Measurements from ENCODE around the gene GPR153. TPM values are rescaled to one million over a fixed set of nuclear protein-coding genes. Genes with fewer than 3 reads are reported as not detected.

GPR153 gene
- total and polyA plus RNA-seq, 2 of the 13 experiments (the other 11 are each of a cell fraction or from before 2014, with no cell fraction given) = 0.22 to 0.31 TPM

DNA sequence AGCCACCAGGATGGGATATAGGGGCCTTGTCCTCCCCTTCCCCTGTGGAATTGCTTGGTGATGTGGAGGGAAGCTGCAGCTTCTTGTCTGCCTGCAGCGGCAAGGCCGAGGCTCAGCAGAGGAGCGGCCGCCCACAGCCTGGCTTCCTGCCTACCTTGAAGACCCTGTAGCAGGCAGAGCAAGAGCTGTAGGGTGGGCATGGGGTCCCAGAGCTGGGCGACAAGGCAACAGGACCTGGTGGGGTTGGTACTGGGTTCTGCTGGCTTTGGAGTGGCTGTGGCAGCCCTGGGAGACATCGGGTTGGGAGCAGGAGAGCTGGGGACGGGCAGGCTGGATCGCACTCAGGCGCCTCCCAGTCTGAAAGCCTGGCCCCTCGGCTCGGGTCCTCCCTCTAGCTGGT, 5.7 kb upstream of the GPR153 start:
- Histone ChIP-seq H2AFZ (ENCODE audit: low read length) (no peak overlapping the region), H3K79me2 (ENCODE audit: insufficient read depth, low read length) (no peaks in the 10 kb centered on the region), H3K9me3 (ENCODE audit: low read length) (no peaks in the 10 kb centered on the region), H3K27me3 (ENCODE audit: control insufficient read depth in 1 of 2, insufficient read depth in 2 of 2, low read length in 2 of 2) (peaks cover 0 to under 1% of the 10 kb centered on the region in 2 experiments; a peak in 2 of 5 replicates), H4K20me1 (ENCODE audit: insufficient read depth, low read length) (no peaks in the 10 kb centered on the region), H3K27ac (ENCODE audit: extremely low read length, insufficient read depth, low read length) (no peak overlapping the region), H3K4me3 (replicated peaks in 1 of 3; ENCODE audit: insufficient read depth in 1 of 3, low read depth in 2 of 3, low read length in 3 of 3) (no peak overlapping the region), H3K36me3 (replicated peaks in 1 of 2; ENCODE audit: control insufficient read depth in 1 of 2, insufficient read depth in 2 of 2, low read length in 2 of 2) (no peaks in the 10 kb centered on the region), H3K4me1 (ENCODE audit: insufficient read depth, low read length) (peaks cover 11% of the 10 kb centered on the region), H3K9ac (ENCODE audit: insufficient read depth, low read depth, low read length) (no peak overlapping the region), H3K4me2 (ENCODE audit: low read depth, low read length) (no peak overlapping the region)
- TF ChIP-seq ZNF274 (CRISPR knock-in tag; IDR thresholded peaks at IDR 0.05) = no peak
- TF ChIP-seq, protein P1, sequence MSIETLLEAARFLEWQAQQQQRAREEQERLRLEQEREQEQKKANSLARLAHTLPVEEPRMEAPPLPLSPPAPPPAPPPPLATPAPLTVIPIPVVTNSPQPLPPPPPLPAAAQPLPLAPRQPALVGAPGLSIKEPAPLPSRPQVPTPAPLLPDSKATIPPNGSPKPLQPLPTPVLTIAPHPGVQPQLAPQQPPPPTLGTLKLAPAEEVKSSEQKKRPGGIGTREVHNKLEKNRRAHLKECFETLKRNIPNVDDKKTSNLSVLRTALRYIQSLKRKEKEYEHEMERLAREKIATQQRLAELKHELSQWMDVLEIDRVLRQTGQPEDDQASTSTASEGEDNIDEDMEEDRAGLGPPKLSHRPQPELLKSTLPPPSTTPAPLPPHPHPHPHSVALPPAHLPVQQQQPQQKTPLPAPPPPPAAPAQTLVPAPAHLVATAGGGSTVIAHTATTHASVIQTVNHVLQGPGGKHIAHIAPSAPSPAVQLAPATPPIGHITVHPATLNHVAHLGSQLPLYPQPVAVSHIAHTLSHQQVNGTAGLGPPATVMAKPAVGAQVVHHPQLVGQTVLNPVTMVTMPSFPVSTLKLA (IDR thresholded peaks at IDR 0.05) = no peak
- TF ChIP-seq ZC3H13 (CRISPR knock-in tag; IDR thresholded peaks at IDR 0.05) = no peak
- no peak for TF ChIP-seq ZNF317 (CRISPR knock-in tag; IDR thresholded peaks at IDR 0.05)
- in situ Hi-C loops (cut with HindIII; ENCODE audit: extremely low pct_ligation_motif_present, low pct_unique_long_range_greater_than_20kb) = no loop called here
- FAIRE-seq = no peak
- no peak for DNase-seq (ENCODE audit: low spot score)
- ChIA-PET POLR2A (no interaction called here), CTCF (ENCODE audit: low intra/inter-chr PET ratio, low total read pairs) (no interaction called here)
- no peak for ATAC-seq
- no TSS peak for BruUV-seq (replicated peaks)
- intact Hi-C loops (cut with micrococcal nuclease; ENCODE audit: unreplicated experiment) = no loop called here
- 91% methylated on average over 10 of the region's 11 CpGs for WGBS (ENCODE audit: low lambda C conversion rate)

DNA sequence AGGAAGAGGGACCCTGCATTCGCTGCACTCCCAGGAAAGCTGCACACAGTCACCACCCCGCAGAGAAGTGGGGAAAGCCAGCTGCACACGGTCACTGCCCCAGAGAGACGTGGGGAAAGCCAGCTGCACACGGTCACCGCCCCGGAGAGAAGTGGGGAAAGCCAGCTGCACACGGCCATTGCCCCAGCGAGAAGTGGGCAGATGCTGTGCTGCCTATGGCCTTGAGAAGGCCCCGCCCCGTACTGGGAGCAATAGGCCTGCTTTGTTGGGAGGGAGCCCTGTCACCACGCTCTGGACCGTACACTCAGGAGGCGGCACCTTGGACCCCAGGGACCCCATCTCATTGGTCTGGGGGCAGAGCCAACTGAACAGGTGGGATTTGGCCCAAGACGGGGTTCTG, 4.3 kb upstream of the GPR153 start:
- Histone ChIP-seq H3K9me3 (ENCODE audit: low read length) (no peaks in the 10 kb centered on the region), H2AFZ (ENCODE audit: low read length) (no peak overlapping the region), H3K27ac (ENCODE audit: extremely low read length, insufficient read depth, low read length) (no peak overlapping the region), H4K20me1 (ENCODE audit: insufficient read depth, low read length) (no peaks in the 10 kb centered on the region), H3K9ac (ENCODE audit: insufficient read depth, low read depth, low read length) (no peak overlapping the region), H3K4me1 (ENCODE audit: insufficient read depth, low read length) (peaks cover 17% of the 10 kb centered on the region), H3K27me3 (ENCODE audit: control insufficient read depth in 1 of 2, insufficient read depth in 2 of 2, low read length in 2 of 2) (peaks cover 0 to 4% of the 10 kb centered on the region in 2 experiments; a peak in 3 of 5 replicates), H3K36me3 (replicated peaks in 1 of 2; ENCODE audit: control insufficient read depth in 1 of 2, insufficient read depth in 2 of 2, low read length in 2 of 2) (no peaks in the 10 kb centered on the region), H3K4me3 (replicated peaks in 1 of 3; ENCODE audit: insufficient read depth in 1 of 3, low read depth in 2 of 3, low read length in 3 of 3) (no peak overlapping the region), H3K4me2 (ENCODE audit: low read depth, low read length) (no peak overlapping the region), H3K79me2 (ENCODE audit: insufficient read depth, low read length) (no peaks in the 10 kb centered on the region)
- ATAC-seq (peak; percentile 60), DNase-seq (ENCODE audit: low spot score) (peak; percentile 23), FAIRE-seq (no peak)
- in situ Hi-C loops (cut with HindIII; ENCODE audit: extremely low pct_ligation_motif_present, low pct_unique_long_range_greater_than_20kb) (no loop called here), intact Hi-C loops (cut with micrococcal nuclease; ENCODE audit: unreplicated experiment) (no loop called here)
- 60% methylated on average over 9 of the region's 15 CpGs for WGBS (ENCODE audit: low lambda C conversion rate)
- no peak for TF ChIP-seq ZBTB7A (CRISPR knock-in tag; IDR thresholded peaks at IDR 0.05)
- TF ChIP-seq SP5 (CRISPR knock-in tag; IDR thresholded peaks at IDR 0.05; ENCODE audit: borderline replicate concordance, low read depth) = 0 out of 2 replicates have a peak, but pooled peaks have one; percentile 24
- TF ChIP-seq, protein P2, sequence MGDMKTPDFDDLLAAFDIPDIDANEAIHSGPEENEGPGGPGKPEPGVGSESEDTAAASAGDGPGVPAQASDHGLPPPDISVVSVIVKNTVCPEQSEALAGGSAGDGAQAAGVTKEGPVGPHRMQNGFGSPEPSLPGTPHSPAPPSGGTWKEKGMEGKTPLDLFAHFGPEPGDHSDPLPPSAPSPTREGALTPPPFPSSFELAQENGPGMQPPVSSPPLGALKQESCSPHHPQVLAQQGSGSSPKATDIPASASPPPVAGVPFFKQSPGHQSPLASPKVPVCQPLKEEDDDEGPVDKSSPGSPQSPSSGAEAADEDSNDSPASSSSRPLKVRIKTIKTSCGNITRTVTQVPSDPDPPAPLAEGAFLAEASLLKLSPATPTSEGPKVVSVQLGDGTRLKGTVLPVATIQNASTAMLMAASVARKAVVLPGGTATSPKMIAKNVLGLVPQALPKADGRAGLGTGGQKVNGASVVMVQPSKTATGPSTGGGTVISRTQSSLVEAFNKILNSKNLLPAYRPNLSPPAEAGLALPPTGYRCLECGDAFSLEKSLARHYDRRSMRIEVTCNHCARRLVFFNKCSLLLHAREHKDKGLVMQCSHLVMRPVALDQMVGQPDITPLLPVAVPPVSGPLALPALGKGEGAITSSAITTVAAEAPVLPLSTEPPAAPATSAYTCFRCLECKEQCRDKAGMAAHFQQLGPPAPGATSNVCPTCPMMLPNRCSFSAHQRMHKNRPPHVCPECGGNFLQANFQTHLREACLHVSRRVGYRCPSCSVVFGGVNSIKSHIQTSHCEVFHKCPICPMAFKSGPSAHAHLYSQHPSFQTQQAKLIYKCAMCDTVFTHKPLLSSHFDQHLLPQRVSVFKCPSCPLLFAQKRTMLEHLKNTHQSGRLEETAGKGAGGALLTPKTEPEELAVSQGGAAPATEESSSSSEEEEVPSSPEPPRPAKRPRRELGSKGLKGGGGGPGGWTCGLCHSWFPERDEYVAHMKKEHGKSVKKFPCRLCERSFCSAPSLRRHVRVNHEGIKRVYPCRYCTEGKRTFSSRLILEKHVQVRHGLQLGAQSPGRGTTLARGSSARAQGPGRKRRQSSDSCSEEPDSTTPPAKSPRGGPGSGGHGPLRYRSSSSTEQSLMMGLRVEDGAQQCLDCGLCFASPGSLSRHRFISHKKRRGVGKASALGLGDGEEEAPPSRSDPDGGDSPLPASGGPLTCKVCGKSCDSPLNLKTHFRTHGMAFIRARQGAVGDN (CRISPR knock-in tag; IDR thresholded peaks at IDR 0.05) = peak; percentile 18; the same call in 1 of the 2 replicates
- no peak for TF ChIP-seq TBL1XR1 (IDR thresholded peaks at IDR 0.05; ENCODE audit: borderline replicate concordance, low read length, partially characterized antibody)
- TF ChIP-seq ZSCAN20 (CRISPR knock-in tag; IDR thresholded peaks at IDR 0.05; ENCODE audit: borderline replicate concordance) = no peak
- TF ChIP-seq ZNF570 (CRISPR knock-in tag; IDR thresholded peaks at IDR 0.05; ENCODE audit: borderline replicate concordance) = no peak
- no peak for TF ChIP-seq ZNF841 (CRISPR knock-in tag; IDR thresholded peaks at IDR 0.05; ENCODE audit: borderline replicate concordance)
- no peak for TF ChIP-seq GPN1 (CRISPR knock-in tag; IDR thresholded peaks at IDR 0.05; ENCODE audit: borderline replicate concordance)
- CTCF ChIA-PET (ENCODE audit: low intra/inter-chr PET ratio, low total read pairs) = no interaction called here
- no TSS peak for BruUV-seq (replicated peaks)
- POLR2A ChIA-PET = no interaction called here

Data from HepG2 (cell line).